Mammary epithelial cell (primary cell): ENCODE data around the gene HYAL4.

Experiments
- EZH2 ChIP-seq: IDR thresholded peaks from 2 replicates; pipeline ENCODE4 v1.6.1; 2012; ENCODE audit warnings: low read length, inconsistent platforms, borderline replicate concordance
- TF ChIP-seq, protein P1 (sequence below), 2 donors: IDR thresholded peaks in 1 of 2; conservative IDR thresholded peaks in 1 of 2; 2 replicates each; pipeline ENCODE4 v1.5.1; 2011 to 2012; ENCODE audit warnings: inconsistent platforms in 2 of 2, low read length in 2 of 2, mild to moderate bottlenecking in 2 of 2, control low read depth in 1 of 2, low read depth in 1 of 2; ENCODE audit not compliant: insufficient read depth in 1 of 2; ENCODE audit errors: extremely low read depth in 1 of 2

DNA sequence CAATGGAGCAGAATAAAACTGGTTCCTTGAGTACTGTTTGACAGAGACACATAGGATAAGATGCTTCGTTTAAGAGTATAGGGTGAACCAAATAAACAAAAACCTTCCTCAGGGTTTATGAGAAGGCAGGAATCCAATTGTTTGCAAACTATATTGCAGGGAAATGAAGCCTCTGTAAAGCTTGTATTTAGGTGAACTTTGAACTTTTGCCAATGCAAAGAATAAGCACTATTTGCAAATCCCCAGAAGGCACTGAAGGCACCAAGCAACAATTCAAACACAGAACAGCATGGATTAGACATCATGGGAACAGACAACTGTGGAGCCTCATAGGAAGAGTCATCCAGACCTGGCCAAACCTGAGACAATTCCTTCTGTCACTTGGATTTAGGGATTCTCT is 49.1 kb upstream of the HYAL4 start:
- TF ChIP-seq, protein P1, sequence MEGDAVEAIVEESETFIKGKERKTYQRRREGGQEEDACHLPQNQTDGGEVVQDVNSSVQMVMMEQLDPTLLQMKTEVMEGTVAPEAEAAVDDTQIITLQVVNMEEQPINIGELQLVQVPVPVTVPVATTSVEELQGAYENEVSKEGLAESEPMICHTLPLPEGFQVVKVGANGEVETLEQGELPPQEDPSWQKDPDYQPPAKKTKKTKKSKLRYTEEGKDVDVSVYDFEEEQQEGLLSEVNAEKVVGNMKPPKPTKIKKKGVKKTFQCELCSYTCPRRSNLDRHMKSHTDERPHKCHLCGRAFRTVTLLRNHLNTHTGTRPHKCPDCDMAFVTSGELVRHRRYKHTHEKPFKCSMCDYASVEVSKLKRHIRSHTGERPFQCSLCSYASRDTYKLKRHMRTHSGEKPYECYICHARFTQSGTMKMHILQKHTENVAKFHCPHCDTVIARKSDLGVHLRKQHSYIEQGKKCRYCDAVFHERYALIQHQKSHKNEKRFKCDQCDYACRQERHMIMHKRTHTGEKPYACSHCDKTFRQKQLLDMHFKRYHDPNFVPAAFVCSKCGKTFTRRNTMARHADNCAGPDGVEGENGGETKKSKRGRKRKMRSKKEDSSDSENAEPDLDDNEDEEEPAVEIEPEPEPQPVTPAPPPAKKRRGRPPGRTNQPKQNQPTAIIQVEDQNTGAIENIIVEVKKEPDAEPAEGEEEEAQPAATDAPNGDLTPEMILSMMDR (conservative IDR thresholded peaks at IDR 0.05 in 1 of 2, IDR thresholded peaks at IDR 0.05 in 1 of 2; ENCODE audit: extremely low read depth in 1 of 2, insufficient read depth in 1 of 2, low read depth in 1 of 2, low read length in 2 of 2), result no peak
- no peak for TF ChIP-seq EZH2
